Testis (tissue), 2 donors: ENCODE data around the gene ADAP1.

Experiments
- CTCF ChIP-seq, 3 experiments: fragments of 450-650 bp in 2 of 3; fragments of 200-600 bp in 1 of 3; sonication (generic) in 1 of 3; IDR thresholded peaks; one replicate each; pipeline ENCODE4 v1.5.1; 2016 to 2019; ENCODE audit warnings: antibody characterized with exemption in 3 of 3, mild to moderate bottlenecking in 2 of 3, moderate library complexity in 1 of 3
- POLR2A ChIP-seq: fragments of 450-650 bp; IDR thresholded peaks from one replicate; pipeline ENCODE4 v1.6.1; 2017; ENCODE audit warnings: antibody characterized with exemption, mild to moderate bottlenecking, moderate library complexity

- no peak for TF ChIP-seq CTCF (IDR thresholded peaks at IDR 0.05)
- no peak for TF ChIP-seq POLR2A
Measured at GRCh38 chr7:929311-929711, 25.2 kb downstream of the ADAP1 start.
